ENCODE measurements around the gene WDR18. TPM values are rescaled to one million over a fixed set of nuclear protein-coding genes. Genes with fewer than 3 reads are reported as not detected.

Gene WDR18
- total RNA-seq, 1 experiment from 2014 or later, result 56.7 TPM

- H3K4me1 ChIP-seq (ENCODE audit: insufficient read depth, low read length), result peaks cover 25% of the 10 kb centered on the region; the same call in 1 of the 2 replicates
- DNase-seq (no peak), ATAC-seq (no peak)
- H2AFZ ChIP-seq (ENCODE audit: low read length), result no peak overlapping the region
- ChIA-PET POLR2A (ENCODE audit: unreplicated experiment) (no interaction called here), CTCF (no interaction called here)
- TF ChIP-seq EZH2 (IDR thresholded peaks at IDR 0.05; ENCODE audit: low read length, unreplicated experiment) (no peak), CTCF (conservative IDR thresholded peaks at IDR 0.05; ENCODE audit: low read depth, low read length) (no peak), EZH2phosphoT487 (IDR thresholded peaks at IDR 0.05; ENCODE audit: borderline replicate concordance, low read length) (no peak)
- no peaks in the 10 kb centered on the region for H3K36me3 ChIP-seq (ENCODE audit: low read depth, low read length)
- H3K9me3 ChIP-seq (ENCODE audit: low read length), result no peaks in the 10 kb centered on the region
- H4K20me1 ChIP-seq (ENCODE audit: low read length), result no peaks in the 10 kb centered on the region
- no peak overlapping the region for H3K4me3 ChIP-seq (ENCODE audit: low read length)
- no peak overlapping the region for H3K27ac ChIP-seq (ENCODE audit: low read length)
- BruUV-seq (replicated peaks), result no TSS peak
- H3K9me2 ChIP-seq (replicated peaks; ENCODE audit: low read length), result no peaks in the 10 kb centered on the region
- intact Hi-C loops (cut with micrococcal nuclease), result no loop called here
- H3K4me2 ChIP-seq (ENCODE audit: low read length), result no peak overlapping the region
- H3K27me3 ChIP-seq (ENCODE audit: low read length), result no peaks in the 10 kb centered on the region
- H3K79me2 ChIP-seq (ENCODE audit: low read length), result peaks cover 4% of the 10 kb centered on the region; the same call in 1 of the 2 replicates
- no peak overlapping the region for H3K9ac ChIP-seq (ENCODE audit: low read length)
- no peaks in the 10 kb centered on the region for H3F3A ChIP-seq (ENCODE audit: low read length, unreplicated experiment)
These were observed 44.7 kb upstream of the WDR18 start for GRCh38 chr19:939439-939838.

- TF ChIP-seq CTCF (conservative IDR thresholded peaks at IDR 0.05; ENCODE audit: low read depth, low read length) (no peak), EZH2phosphoT487 (IDR thresholded peaks at IDR 0.05; ENCODE audit: borderline replicate concordance, low read length) (no peak), EZH2 (IDR thresholded peaks at IDR 0.05; ENCODE audit: low read length, unreplicated experiment) (no peak)
- Histone ChIP-seq H3K27me3 (ENCODE audit: low read length) (no peaks in the 10 kb centered on the region), H3K9ac (ENCODE audit: low read length) (no peak overlapping the region), H3K79me2 (ENCODE audit: low read length) (peaks cover 4% of the 10 kb centered on the region; the same call in 1 of the 2 replicates), H3K27ac (ENCODE audit: low read length) (no peak overlapping the region), H3K4me3 (ENCODE audit: low read length) (no peak overlapping the region), H3K36me3 (ENCODE audit: low read depth, low read length) (no peaks in the 10 kb centered on the region), H3K9me2 (replicated peaks; ENCODE audit: low read length) (no peaks in the 10 kb centered on the region), H4K20me1 (ENCODE audit: low read length) (no peaks in the 10 kb centered on the region), H3F3A (ENCODE audit: low read length, unreplicated experiment) (no peaks in the 10 kb centered on the region), H3K4me1 (ENCODE audit: insufficient read depth, low read length) (peaks cover 20% of the 10 kb centered on the region; the same call in 1 of the 2 replicates), H3K9me3 (ENCODE audit: low read length) (no peaks in the 10 kb centered on the region), H3K4me2 (ENCODE audit: low read length) (no peak overlapping the region), H2AFZ (ENCODE audit: low read length) (no peak overlapping the region)
- CTCF ChIA-PET, result no interaction called here
- no peak for DNase-seq
- POLR2A ChIA-PET (ENCODE audit: unreplicated experiment), result no interaction called here
- no TSS peak for BruUV-seq (replicated peaks)
- ATAC-seq, result no peak
- intact Hi-C loops (cut with micrococcal nuclease), result no loop called here
These were observed 44.2 kb upstream of the WDR18 start for GRCh38 chr19:939922-940321.

- Histone ChIP-seq H3K9me2 (replicated peaks; ENCODE audit: low read length) (no peaks in the 10 kb centered on the region), H3K4me2 (ENCODE audit: low read length) (peak overlapping the region; percentile 85), H3K36me3 (ENCODE audit: low read depth, low read length) (no peaks in the 10 kb centered on the region), H3K27ac (ENCODE audit: low read length) (peak overlapping the region; percentile 15; the same call in 1 of the 2 replicates), H3K79me2 (ENCODE audit: low read length) (peaks cover 4% of the 10 kb centered on the region; the same call in 1 of the 2 replicates), H3K4me1 (ENCODE audit: insufficient read depth, low read length) (peaks cover 17% of the 10 kb centered on the region; the same call in 1 of the 2 replicates), H2AFZ (ENCODE audit: low read length) (peak overlapping the region; percentile 67), H3F3A (ENCODE audit: low read length, unreplicated experiment) (no peaks in the 10 kb centered on the region), H4K20me1 (ENCODE audit: low read length) (no peaks in the 10 kb centered on the region), H3K27me3 (ENCODE audit: low read length) (no peaks in the 10 kb centered on the region), H3K9me3 (ENCODE audit: low read length) (no peaks in the 10 kb centered on the region), H3K4me3 (ENCODE audit: low read length) (peak overlapping the region; percentile 64), H3K9ac (ENCODE audit: low read length) (0 out of 2 replicates have a peak overlapping the region, but pooled peaks have one; percentile 1)
- peak; percentile 66 for DNase-seq
- BruUV-seq (replicated peaks), result no TSS peak
- POLR2A ChIA-PET (ENCODE audit: unreplicated experiment), result no interaction called here
- TF ChIP-seq CTCF (conservative IDR thresholded peaks at IDR 0.05; ENCODE audit: low read depth, low read length) (no peak), EZH2 (IDR thresholded peaks at IDR 0.05; ENCODE audit: low read length, unreplicated experiment) (no peak), EZH2phosphoT487 (IDR thresholded peaks at IDR 0.05; ENCODE audit: borderline replicate concordance, low read length) (peak; percentile 92)
- peak; percentile 85 for ATAC-seq
- intact Hi-C loops (cut with micrococcal nuclease), result no loop called here
- CTCF ChIA-PET, result no interaction called here
These were observed 43.4 kb upstream of the WDR18 start for GRCh38 chr19:940591-941291.
